HUES48 (cell line): Measurements from ENCODE around the gene OR5A1.
A peak's percentile ranks its signal among the peaks of the same experiment; 100 is the strongest.
"Not testable (repeated sequence)": the region's sequence is repeated elsewhere in the genome, so short reads cannot be mapped to it uniquely, and the experiment has no call there.

Experiments used
- H3K27ac ChIP-seq: one replicate; pipeline ENCODE4 v1.7.0; 2013; ENCODE audit warnings: low read depth, low read length, inconsistent platforms
- H3K27me3 ChIP-seq: 2 replicates; pipeline ENCODE4 v1.6.1; 2013; ENCODE audit warnings: mild to moderate bottlenecking, low read length; ENCODE audit not compliant: control insufficient read depth, insufficient read depth
- H3K36me3 ChIP-seq: 2 replicates; pipeline ENCODE4 v1.6.1; 2013; ENCODE audit warnings: low read length; ENCODE audit not compliant: control insufficient read depth, insufficient read depth
- H3K4me1 ChIP-seq: 2 replicates; pipeline ENCODE4 v1.6.1; 2013; ENCODE audit warnings: mild to moderate bottlenecking, low read length; ENCODE audit not compliant: control insufficient read depth, insufficient read depth
- H3K4me3 ChIP-seq: 2 replicates; pipeline ENCODE4 v1.5.1; 2013; ENCODE audit warnings: mild to moderate bottlenecking, low read depth, low read length
- H3K9ac ChIP-seq: 2 replicates; pipeline ENCODE4 v1.6.1; 2013; ENCODE audit warnings: mild to moderate bottlenecking, low read depth, low read length, moderate library complexity
- H3K9me3 ChIP-seq: 2 replicates; pipeline ENCODE4 v1.6.1; 2013; ENCODE audit warnings: low read length; ENCODE audit not compliant: control insufficient read depth, insufficient read depth

OR5A1 gene

DNA sequence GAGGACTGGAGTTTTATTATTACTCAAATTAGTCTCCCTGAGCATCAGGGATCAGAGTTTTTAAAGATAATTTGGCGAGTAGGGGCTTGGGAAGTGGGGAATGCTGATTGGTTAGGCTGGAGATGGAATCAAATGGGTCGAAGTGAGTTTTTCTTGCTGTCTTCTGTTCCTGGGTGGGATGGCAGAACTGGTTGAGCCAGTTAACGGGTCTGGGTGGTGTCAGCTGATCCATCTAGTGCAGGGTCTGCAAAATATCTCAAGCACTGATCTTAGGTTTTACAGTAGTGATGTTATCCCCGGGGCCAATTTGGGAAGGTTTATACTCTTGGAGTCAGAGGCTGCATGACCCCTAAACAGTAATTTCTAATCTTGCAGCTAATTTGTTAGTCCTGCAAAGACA, 11.1 kb upstream of the OR5A1 start:
- H3K4me3 ChIP-seq, result no peak overlapping the region
- no peak overlapping the region for H3K27ac ChIP-seq
- H3K4me1 ChIP-seq, result peaks cover 30% of the 10 kb centered on the region
- no peaks in the 10 kb centered on the region for H3K36me3 ChIP-seq
- no peak overlapping the region for H3K9ac ChIP-seq
- H3K27me3 ChIP-seq, result no peaks in the 10 kb centered on the region
- H3K9me3 ChIP-seq, result no peaks in the 10 kb centered on the region

DNA sequence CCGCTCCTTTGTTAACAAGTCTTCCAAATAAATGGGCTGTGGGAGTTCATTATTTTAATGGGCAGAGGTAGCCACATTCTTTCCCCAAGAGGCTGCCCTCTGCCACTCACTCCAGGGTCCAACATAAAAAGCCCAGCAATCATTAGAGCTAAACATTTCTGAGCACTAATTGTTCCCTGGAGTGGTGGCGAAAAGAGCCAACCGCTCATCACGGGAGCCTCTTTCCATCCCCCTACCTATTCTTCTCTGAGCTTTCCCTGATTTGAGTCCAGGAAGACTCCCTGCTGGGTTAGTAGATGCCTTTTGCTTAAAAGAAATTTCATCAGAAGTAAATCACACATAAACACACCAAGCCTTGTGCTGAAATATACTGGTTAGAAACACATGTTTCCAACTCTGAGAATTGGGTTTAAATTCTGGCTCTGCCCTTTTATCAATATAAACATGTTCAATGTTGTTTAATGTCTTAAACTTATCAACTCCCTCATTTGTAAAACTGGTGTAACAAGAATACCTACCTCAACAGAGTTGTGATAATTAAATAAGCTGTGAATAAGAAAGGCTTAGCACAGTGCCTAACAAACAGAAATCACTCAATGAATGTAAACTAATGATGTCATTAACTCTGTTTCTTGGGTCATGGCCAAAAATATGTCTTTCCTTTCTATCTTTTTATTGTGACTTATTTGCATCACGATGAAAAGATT, 9.8 kb upstream of the OR5A1 start, which contains the start of gene OR5A2:
OR5A2 (minus strand) TSS at position 53 of the 707 bp plus-strand sequence. CDS start 3,460 bp downstream, outside the sequence.
- Histone ChIP-seq H3K4me3 (peak within 1 kb of the TSS; percentile 18), H3K27me3 (no peaks in the 10 kb centered on the region), H3K9ac (peak within 1 kb of the TSS; percentile 46; the same call in 1 of the 2 replicates), H3K36me3 (no peaks in the 10 kb centered on the region), H3K9me3 (no peaks in the 10 kb centered on the region), H3K4me1 (peaks cover 30% of the 10 kb centered on the region), H3K27ac (peak within 1 kb of the TSS; percentile 85)

DNA sequence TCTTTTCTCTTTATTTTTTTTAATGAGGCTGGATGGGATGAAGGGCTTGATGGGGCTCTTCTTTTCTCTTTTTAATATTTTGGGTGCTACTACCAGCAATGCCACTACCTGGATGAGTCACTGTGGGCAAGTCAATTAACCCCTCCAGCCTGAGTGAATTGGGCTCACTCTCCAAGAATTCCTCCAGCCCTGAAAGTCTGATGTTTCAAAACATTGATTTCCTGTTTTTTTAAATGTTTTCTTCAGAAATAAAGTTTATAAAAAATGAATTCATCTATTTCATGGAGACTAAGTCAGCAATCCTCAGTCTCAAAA, 9.2 kb upstream of the OR5A1 start:
- H3K27ac ChIP-seq, result peak overlapping the region; percentile 85
- peaks cover 30% of the 10 kb centered on the region for H3K4me1 ChIP-seq
- H3K27me3 ChIP-seq, result no peaks in the 10 kb centered on the region
- no peak overlapping the region for H3K9ac ChIP-seq
- peak overlapping the region; percentile 18; the same call in 1 of the 2 replicates for H3K4me3 ChIP-seq
- no peaks in the 10 kb centered on the region for H3K9me3 ChIP-seq
- H3K36me3 ChIP-seq, result no peaks in the 10 kb centered on the region

DNA sequence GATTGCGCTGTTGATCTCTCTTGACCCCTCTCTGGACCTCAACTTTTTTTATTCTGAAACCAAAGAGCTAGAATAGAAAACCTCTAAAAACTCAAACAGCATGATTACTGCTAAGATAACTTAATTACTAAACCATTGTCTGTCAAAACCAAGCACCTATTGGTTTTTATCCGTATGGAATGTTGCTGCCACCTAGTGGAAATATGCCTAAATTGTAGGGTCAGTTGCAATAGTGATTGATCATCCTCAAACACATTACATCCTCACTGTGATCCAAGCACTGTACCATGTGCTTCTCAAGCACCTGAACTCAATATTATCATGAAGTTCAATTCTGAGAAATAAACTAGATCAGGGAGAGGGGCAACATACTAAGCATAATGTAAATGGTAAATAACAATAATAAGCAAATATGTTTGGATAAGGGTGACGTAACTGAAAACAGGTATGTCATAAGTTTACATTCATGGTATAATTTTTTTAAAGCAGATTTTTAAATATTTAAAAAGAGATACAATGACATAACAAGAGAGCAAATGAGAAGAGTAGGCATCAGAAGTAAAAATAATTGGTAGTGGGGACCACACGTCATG, 6.2 kb upstream of the OR5A1 start:
- Histone ChIP-seq H3K4me3 (no peak overlapping the region), H3K9ac (no peak overlapping the region), H3K9me3 (no peaks in the 10 kb centered on the region), H3K27me3 (no peaks in the 10 kb centered on the region), H3K36me3 (no peaks in the 10 kb centered on the region), H3K27ac (no peak overlapping the region), H3K4me1 (peaks cover 25% of the 10 kb centered on the region)

DNA sequence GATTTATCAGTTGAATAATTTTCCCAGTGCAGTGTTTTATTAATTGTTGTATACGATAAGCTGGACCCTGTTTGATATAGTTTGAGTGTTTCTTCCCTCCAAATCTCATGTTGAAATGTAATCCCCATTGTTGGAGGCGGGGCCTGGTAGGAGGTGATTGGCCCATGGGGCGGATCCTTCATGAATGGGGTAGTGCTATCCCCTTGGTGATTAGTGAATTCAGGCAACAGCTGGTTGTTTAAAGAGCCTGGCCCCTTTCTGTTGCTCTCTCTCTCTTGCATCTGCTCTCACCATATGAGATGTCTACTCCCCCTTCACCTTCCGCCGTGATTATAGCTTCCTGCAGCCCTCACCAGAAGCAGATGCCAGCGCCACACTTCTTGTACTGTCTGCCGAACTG, 1.5 kb downstream of the OR5A1 start:
- Histone ChIP-seq H3K27ac (no peak overlapping the region), H3K9me3 (no peaks in the 10 kb centered on the region), H3K4me3 (no peak overlapping the region), H3K27me3 (no peaks in the 10 kb centered on the region), H3K9ac (no peak overlapping the region), H3K4me1 (0 out of 2 replicates have a peak, but pooled peaks cover 7% of the 10 kb centered on the region), H3K36me3 (no peaks in the 10 kb centered on the region)

DNA sequence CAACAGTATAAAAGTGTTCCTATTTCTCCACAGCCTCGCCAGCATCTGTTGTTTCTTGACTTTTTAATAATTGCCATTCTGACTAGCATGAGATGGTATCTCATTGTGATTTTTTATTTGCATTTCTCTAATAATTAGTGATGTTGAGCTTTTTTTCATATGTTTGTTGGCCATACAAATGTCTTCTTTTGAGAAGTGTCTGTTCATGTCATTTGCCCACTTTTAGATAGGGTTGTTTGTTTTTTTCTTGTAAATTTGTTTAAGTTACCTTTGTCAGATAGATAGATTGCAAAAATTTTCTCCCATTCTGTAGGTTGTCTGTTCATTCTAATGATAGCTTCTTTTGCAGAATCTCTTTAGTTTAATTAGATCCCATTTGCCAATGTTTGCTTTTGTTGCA, 9.4 kb downstream of the OR5A1 start:
- H3K27me3 ChIP-seq, H3K9ac ChIP-seq, H3K27ac ChIP-seq, H3K9me3 ChIP-seq, H3K4me1 ChIP-seq, H3K4me3 ChIP-seq, H3K36me3 ChIP-seq: not testable (repeated sequence)

DNA sequence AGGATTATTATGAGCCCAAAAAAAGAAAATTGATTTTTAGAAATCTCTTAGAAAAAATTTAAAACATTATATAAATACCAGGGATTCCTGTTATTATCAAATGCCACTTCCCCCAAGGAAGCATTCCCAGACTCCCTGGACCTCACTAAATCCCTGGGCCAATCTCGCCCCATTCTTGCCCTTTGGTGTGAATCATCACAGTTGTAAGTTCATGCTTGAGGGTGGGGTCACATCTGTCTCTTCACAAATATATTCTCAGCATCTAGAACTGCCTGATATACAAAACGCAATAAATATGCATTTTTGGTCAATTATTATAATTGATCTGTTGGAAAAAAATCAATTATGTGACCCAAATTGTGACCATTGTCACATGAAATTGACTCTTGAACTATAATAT, 12.2 kb downstream of the OR5A1 start:
- no peaks in the 10 kb centered on the region for H3K4me1 ChIP-seq
- no peak overlapping the region for H3K27ac ChIP-seq
- no peaks in the 10 kb centered on the region for H3K27me3 ChIP-seq
- H3K9me3 ChIP-seq, result peaks cover 3% of the 10 kb centered on the region; the same call in 1 of the 2 replicates
- H3K4me3 ChIP-seq, result no peak overlapping the region
- no peak overlapping the region for H3K9ac ChIP-seq
- H3K36me3 ChIP-seq, result no peaks in the 10 kb centered on the region

DNA sequence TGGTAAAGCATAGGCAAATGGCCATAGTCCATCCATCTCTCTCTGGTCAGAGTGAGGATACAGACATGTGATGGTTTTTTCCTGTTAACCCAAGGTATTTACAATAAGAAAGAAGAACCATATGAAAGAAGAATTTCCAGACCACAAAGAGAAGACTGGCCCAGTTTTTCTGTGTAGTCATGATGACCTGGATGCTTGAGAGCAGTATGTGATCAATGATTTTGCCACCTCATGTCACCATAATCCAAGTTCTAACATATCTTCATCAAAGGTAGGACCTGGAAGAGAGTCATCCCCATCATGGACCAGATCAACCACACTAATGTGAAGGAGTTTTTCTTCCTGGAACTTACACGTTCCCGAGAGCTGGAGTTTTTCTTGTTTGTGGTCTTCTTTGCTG, 20.4 kb downstream of the OR5A1 start, which contains the start of gene OR4D6:
OR4D6 (plus strand) TSS at position 301 of the 400 bp plus-strand sequence; CDS start at position 301, 0 bp downstream.
- Histone ChIP-seq H3K4me3 (no peak within 1 kb of the TSS), H3K36me3 (no peaks in the 10 kb centered on the region), H3K4me1 (no peaks in the 10 kb centered on the region), H3K27me3 (no peaks in the 10 kb centered on the region), H3K27ac (no peak within 1 kb of the TSS), H3K9ac (no peak within 1 kb of the TSS), H3K9me3 (no peaks in the 10 kb centered on the region)

DNA sequence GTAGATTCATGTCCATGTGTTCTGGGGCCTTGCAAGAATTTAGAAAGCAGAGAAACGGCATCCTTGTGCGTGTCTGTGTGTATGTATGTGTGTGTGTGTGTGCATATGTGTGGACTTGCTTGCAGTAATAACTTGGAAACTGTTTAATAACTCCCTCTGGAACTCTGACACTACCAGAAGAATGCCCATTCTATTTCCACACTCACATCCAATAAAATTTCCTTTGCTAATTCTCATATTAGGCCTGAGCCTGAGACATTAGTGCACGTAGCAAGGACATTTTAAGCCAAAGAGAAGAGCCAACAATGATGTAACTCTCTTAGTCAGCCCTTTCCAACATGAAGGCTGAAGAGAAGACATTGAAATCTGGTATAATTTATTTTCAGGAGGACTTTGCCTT, 23.6 kb downstream of the OR5A1 start:
- H3K4me1 ChIP-seq, result no peaks in the 10 kb centered on the region
- no peak overlapping the region for H3K27ac ChIP-seq
- H3K9me3 ChIP-seq, result no peaks in the 10 kb centered on the region

DNA sequence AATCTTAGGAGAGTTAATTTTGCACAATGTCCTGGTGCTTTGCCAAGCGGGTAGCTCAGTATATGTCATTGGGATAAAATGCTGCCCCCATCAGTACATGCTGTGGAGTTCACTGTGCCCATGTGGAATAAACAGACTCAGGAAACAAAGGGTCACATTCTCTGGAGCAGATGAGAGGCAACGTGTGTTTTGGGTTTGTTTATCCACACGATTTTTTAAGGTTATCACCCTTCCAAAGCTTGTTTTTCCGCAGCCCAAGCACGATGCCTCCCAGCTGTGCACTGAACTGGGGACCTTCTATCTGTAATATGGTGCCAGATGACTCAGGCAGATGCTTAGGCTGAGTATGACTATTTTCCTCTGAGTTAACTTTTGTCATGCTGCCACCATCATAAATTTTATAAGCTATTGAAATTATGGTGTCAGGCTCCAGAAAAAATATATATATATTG, 26.9 kb downstream of the OR5A1 start:
- Histone ChIP-seq H3K9me3 (no peaks in the 10 kb centered on the region), H3K27me3 (no peaks in the 10 kb centered on the region), H3K27ac (no peak overlapping the region), H3K4me1 (no peaks in the 10 kb centered on the region), H3K4me3 (no peak overlapping the region), H3K36me3 (no peaks in the 10 kb centered on the region), H3K9ac (no peak overlapping the region)

More for the DNA sequence above, 23.6 kb downstream of the OR5A1 start:
- H3K27me3 ChIP-seq, result no peaks in the 10 kb centered on the region
- no peak overlapping the region for H3K9ac ChIP-seq
- H3K4me3 ChIP-seq, result no peak overlapping the region
- H3K36me3 ChIP-seq, result no peaks in the 10 kb centered on the region

DNA sequence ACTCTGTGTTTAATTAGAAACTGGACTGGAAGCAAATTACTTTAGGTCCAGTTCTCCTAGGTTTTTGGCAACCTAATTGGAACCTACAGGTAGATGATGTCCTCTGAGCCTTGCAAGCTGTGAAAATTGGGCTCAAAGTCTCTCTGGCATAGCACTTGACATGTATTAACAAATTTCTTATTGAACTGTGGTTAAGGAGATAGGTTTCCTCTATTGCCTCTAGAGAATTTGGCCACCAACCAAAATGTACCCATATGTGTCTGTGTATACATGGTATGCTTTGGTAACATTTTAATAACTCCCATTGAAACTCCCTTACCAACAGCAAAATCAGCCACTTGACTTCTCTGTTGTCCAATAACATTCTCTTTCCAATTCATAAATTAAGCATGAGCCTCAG, 36.7 kb downstream of the OR5A1 start, which contains the start of gene OR4D10:
OR4D10 (plus strand) TSS at position 301 of the 400 bp plus-strand sequence. CDS start 4,115 bp downstream, outside the sequence.
- H3K27me3 ChIP-seq, result no peaks in the 10 kb centered on the region
- H3K9me3 ChIP-seq, result no peaks in the 10 kb centered on the region

More for the DNA sequence above, 36.7 kb downstream of the OR5A1 start, which contains the start of gene OR4D10:
- no peak within 1 kb of the TSS for H3K4me3 ChIP-seq
- no peak within 1 kb of the TSS for H3K27ac ChIP-seq
- no peaks in the 10 kb centered on the region for H3K36me3 ChIP-seq
- H3K4me1 ChIP-seq, result no peaks in the 10 kb centered on the region
- no peak within 1 kb of the TSS for H3K9ac ChIP-seq
